Neuronal stem cell (in vitro differentiated cells): ENCODE data around the gene DDX53.

Source experiments
- DNase-seq: peaks from one replicate; pipeline ENCODE4 v3.0.0-alpha.2; 2013; ENCODE audit warnings: low spot score
- H2AFZ ChIP-seq: one replicate; pipeline ENCODE4 v1.6.1; 2013; ENCODE audit warnings: mild to moderate bottlenecking, low read length, inconsistent platforms
- H2AK5ac ChIP-seq: 2 replicates; pipeline ENCODE4 v1.6.1; 2013; ENCODE audit warnings: low read depth, mild to moderate bottlenecking, inconsistent platforms, low read length, moderate library complexity, mixed read lengths
- H2BK120ac ChIP-seq: 2 replicates; pipeline ENCODE4 v1.6.1; 2013; ENCODE audit warnings: low read depth, mild to moderate bottlenecking, inconsistent platforms, low read length, moderate library complexity, mixed read lengths
- H2BK12ac ChIP-seq: one replicate; pipeline ENCODE4 v1.6.1; 2013; ENCODE audit warnings: low read length, inconsistent platforms
- H2BK15ac ChIP-seq: 2 replicates; pipeline ENCODE4 v1.6.1; 2013; ENCODE audit warnings: mild to moderate bottlenecking, low read length, inconsistent platforms, mixed read lengths
- H2BK5ac ChIP-seq: one replicate; pipeline ENCODE4 v1.6.1; 2013; ENCODE audit warnings: inconsistent platforms, mild to moderate bottlenecking, low read length, moderate library complexity
- H3K14ac ChIP-seq: one replicate; pipeline ENCODE4 v1.6.1; 2013; ENCODE audit warnings: low read length, inconsistent platforms
- H3K18ac ChIP-seq: 2 replicates; pipeline ENCODE4 v1.6.1; 2013; ENCODE audit warnings: low read length, inconsistent platforms
- H3K23ac ChIP-seq: 2 replicates; pipeline ENCODE4 v1.6.1; 2013; ENCODE audit warnings: low read depth, mild to moderate bottlenecking, mixed read lengths, low read length, inconsistent platforms; ENCODE audit not compliant: poor library complexity
- H3K27ac ChIP-seq: replicated peaks from 3 replicates; pipeline ENCODE4 v1.5.1; 2013; ENCODE audit warnings: low read length, inconsistent platforms
- H3K27me3 ChIP-seq, 3 experiments: 2 replicates each; pipeline ENCODE4 v1.6.1; 2013; ENCODE audit warnings: low read length in 3 of 3, mild to moderate bottlenecking in 2 of 3, inconsistent platforms in 1 of 3, low read depth in 1 of 3, mixed read lengths in 1 of 3, moderate library complexity in 1 of 3; ENCODE audit not compliant: control insufficient read depth in 3 of 3, insufficient read depth in 3 of 3
- H3K36me3 ChIP-seq, 2 donors: replicated peaks in 1 of 2; 2 replicates each; pipeline ENCODE4 v1.6.1; 2013; ENCODE audit warnings: low read length in 2 of 2; ENCODE audit not compliant: control insufficient read depth in 2 of 2, insufficient read depth in 2 of 2
- H3K4ac ChIP-seq: 2 replicates; pipeline ENCODE4 v1.6.1; 2013; ENCODE audit warnings: inconsistent platforms, mild to moderate bottlenecking, low read length, moderate library complexity
- H3K4me1 ChIP-seq, 2 donors: 1 replicate in 1 of 2; 2 replicates in 1 of 2; pipeline ENCODE4 v1.6.1; 2013; ENCODE audit warnings: low read length in 2 of 2, low read depth in 1 of 2; ENCODE audit not compliant: control insufficient read depth in 2 of 2, insufficient read depth in 1 of 2
- H3K4me2 ChIP-seq: one replicate; pipeline ENCODE4 v1.6.1; 2013; ENCODE audit warnings: mild to moderate bottlenecking, low read length, inconsistent platforms; ENCODE audit not compliant: insufficient read depth, poor library complexity, severe bottlenecking
- H3K4me3 ChIP-seq, 2 donors: 2 replicates each; pipeline ENCODE4 v1.5.1; 2013; ENCODE audit warnings: low read length in 2 of 2, mild to moderate bottlenecking in 2 of 2, inconsistent platforms in 1 of 2, moderate library complexity in 1 of 2
- H3K79me1 ChIP-seq: one replicate; pipeline ENCODE4 v1.6.1; 2013; ENCODE audit warnings: low read depth, mild to moderate bottlenecking, inconsistent platforms, low read length, moderate library complexity
- H3K9ac ChIP-seq: one replicate; pipeline ENCODE4 v1.6.1; 2013; ENCODE audit warnings: mild to moderate bottlenecking, low read depth, low read length, inconsistent platforms; ENCODE audit not compliant: poor library complexity
- H3K9me3 ChIP-seq, 2 donors: replicated peaks in 1 of 2; 2 replicates each; pipeline versions ENCODE3 to v1.6.1; 2013; ENCODE audit warnings: low read length in 2 of 2, mild to moderate bottlenecking in 2 of 2, inconsistent platforms in 1 of 2, low read depth in 1 of 2, mixed read lengths in 1 of 2, moderate library complexity in 1 of 2; ENCODE audit not compliant: control insufficient read depth in 2 of 2, insufficient read depth in 1 of 2
- H4K8ac ChIP-seq: one replicate; pipeline ENCODE4 v1.6.1; 2013; ENCODE audit warnings: low read depth, mild to moderate bottlenecking, inconsistent platforms, low read length, moderate library complexity
- H4K91ac ChIP-seq: one replicate; pipeline ENCODE4 v1.6.1; 2013; ENCODE audit warnings: low read length, low read depth, mild to moderate bottlenecking, inconsistent platforms; ENCODE audit not compliant: poor library complexity
- WGBS, 2 donors: extraction: QIAGEN DNeasy Blood & Tissue Kit; methylation state at CpG; one replicate each; pipeline ENCODE4 v1.1.7; 2013; ENCODE audit warnings: missing lambda C conversion rate in 2 of 2, mixed read lengths in 1 of 2; ENCODE audit not compliant: insufficient read length in 2 of 2, insufficient replicate concordance in 1 of 2; ENCODE audit errors: extremely low coverage in 2 of 2; 5-methylcytosine and 5-hydroxymethylcytosine counted together

Gene DDX53

GRCh38 chrX:22959204-22959920, 40.4 kb upstream of the DDX53 start:
- DNase-seq, result no peak
- no peak overlapping the region for H2BK5ac ChIP-seq
- no peak overlapping the region for H3K4me2 ChIP-seq
- H3K4ac ChIP-seq, result no peak overlapping the region
- no CpG with 5 or more reads among the region's 4 CpGs for WGBS, 2 donors
- no peaks in the 10 kb centered on the region for H3K9me3 ChIP-seq
- no peak overlapping the region for H3K4me3 ChIP-seq
- no peak overlapping the region for H2AFZ ChIP-seq
- no peak overlapping the region for H4K8ac ChIP-seq
- no peaks in the 10 kb centered on the region for H3K79me1 ChIP-seq
- no peak overlapping the region for H2BK12ac ChIP-seq
- no peaks in the 10 kb centered on the region for H3K27me3 ChIP-seq
- no peak overlapping the region for H3K9ac ChIP-seq
- H3K14ac ChIP-seq, result no peak overlapping the region
- no peak overlapping the region for H4K91ac ChIP-seq
- H2AK5ac ChIP-seq, result no peak overlapping the region
- H3K18ac ChIP-seq, result no peak overlapping the region
- no peak overlapping the region for H3K23ac ChIP-seq
- H2BK120ac ChIP-seq, result no peak overlapping the region
- H3K36me3 ChIP-seq, result no peaks in the 10 kb centered on the region
- H3K4me1 ChIP-seq, result no peaks in the 10 kb centered on the region
- H2BK15ac ChIP-seq, result no peak overlapping the region
- no peak overlapping the region for H3K27ac ChIP-seq

DNA sequence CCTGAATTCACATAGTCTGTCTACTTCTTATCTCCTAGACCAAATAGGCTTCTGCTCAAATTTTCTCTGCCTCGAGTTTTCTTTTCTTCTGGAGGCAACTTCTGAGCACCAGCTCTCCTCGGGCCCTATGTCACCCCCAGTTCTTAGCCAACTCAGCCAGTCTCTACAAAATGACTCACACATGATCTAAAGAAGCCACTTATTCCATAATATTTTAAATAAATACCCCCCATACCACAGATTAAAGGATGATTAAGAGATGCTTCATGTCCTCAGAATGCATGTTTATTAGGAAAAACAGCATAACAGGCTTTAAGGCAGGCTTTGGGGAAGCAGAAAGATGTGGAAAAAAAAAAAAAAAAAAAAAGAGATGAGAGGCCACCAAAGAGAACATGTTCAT, 36.6 kb upstream of the DDX53 start:
- Histone ChIP-seq H3K9me3 (no peaks in the 10 kb centered on the region), H4K8ac (no peak overlapping the region), H3K18ac (no peak overlapping the region), H3K27me3 (no peaks in the 10 kb centered on the region), H3K4me1 (no peaks in the 10 kb centered on the region), H3K36me3 (no peaks in the 10 kb centered on the region), H2BK15ac (no peak overlapping the region), H3K14ac (no peak overlapping the region), H3K4ac (no peak overlapping the region), H2BK120ac (no peak overlapping the region), H3K79me1 (no peaks in the 10 kb centered on the region), H3K9ac (no peak overlapping the region), H3K4me3 (no peak overlapping the region), H3K27ac (no peak overlapping the region), H4K91ac (no peak overlapping the region), H2BK5ac (no peak overlapping the region), H3K23ac (no peak overlapping the region), H2AFZ (no peak overlapping the region), H2AK5ac (no peak overlapping the region), H3K4me2 (no peak overlapping the region), H2BK12ac (no peak overlapping the region)
- no peak for DNase-seq
- WGBS, 2 donors, result no CpG with 5 or more reads among the region's 2 CpGs

DNA sequence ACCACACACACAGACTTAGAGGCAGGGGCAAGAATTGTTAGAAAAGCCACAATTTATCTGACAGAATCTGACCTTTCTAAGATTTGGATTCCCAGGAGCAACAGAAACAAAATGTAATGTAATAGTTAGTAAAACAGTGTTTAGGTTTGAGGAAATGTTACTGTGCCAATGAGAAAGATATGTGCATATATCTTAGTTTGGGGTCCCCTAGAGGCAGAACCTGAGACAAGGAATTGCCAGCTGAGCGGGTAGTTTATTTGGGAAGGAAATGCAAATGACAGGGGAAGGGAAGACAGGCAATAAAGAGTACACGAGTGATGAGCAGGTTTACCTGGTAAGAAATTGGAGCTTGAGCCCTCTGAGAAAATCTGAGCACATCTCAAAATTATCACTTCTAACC, 31.3 kb upstream of the DDX53 start:
- Histone ChIP-seq H3K9ac (no peak overlapping the region), H3K4me2 (no peak overlapping the region), H2AK5ac (no peak overlapping the region), H3K9me3 (no peaks in the 10 kb centered on the region), H2AFZ (no peak overlapping the region), H3K18ac (no peak overlapping the region), H3K4me1 (no peaks in the 10 kb centered on the region), H2BK120ac (no peak overlapping the region), H3K4me3 (no peak overlapping the region), H2BK5ac (no peak overlapping the region), H4K8ac (no peak overlapping the region), H3K36me3 (no peaks in the 10 kb centered on the region), H3K27me3 (no peaks in the 10 kb centered on the region), H2BK15ac (no peak overlapping the region), H3K79me1 (no peaks in the 10 kb centered on the region), H2BK12ac (no peak overlapping the region), H3K4ac (no peak overlapping the region), H3K14ac (no peak overlapping the region), H3K23ac (no peak overlapping the region), H3K27ac (no peak overlapping the region), H4K91ac (no peak overlapping the region)
- no CpG with 5 or more reads among the region's 2 CpGs for WGBS, 2 donors
- no peak for DNase-seq

DNA sequence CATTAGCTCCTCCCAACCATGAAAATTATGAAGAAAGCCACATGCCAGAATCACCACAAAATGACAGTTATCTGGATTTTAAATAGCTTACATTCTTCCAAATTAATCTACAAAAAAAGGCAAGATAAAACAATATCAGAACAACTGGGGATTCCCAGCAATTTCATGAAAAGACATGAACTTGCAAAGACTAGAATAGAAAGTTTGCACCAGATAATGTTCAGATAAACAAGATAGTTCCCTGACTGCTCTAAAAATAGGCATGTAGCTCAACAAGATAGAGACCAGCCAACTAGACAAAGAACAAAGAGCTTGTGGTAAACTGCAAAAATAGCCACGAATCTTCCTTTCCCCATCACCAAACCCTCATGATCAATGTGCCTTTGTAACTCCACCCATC, 30.3 kb upstream of the DDX53 start:
- H3K4me2 ChIP-seq, result no peak overlapping the region
- DNase-seq, result no peak
- no peak overlapping the region for H3K4ac ChIP-seq
- no peaks in the 10 kb centered on the region for H3K79me1 ChIP-seq
- no peak overlapping the region for H3K4me3 ChIP-seq
- H3K9ac ChIP-seq, result no peak overlapping the region
- H2AFZ ChIP-seq, result no peak overlapping the region
- no peak overlapping the region for H3K18ac ChIP-seq
- no peak overlapping the region for H3K23ac ChIP-seq
- no peak overlapping the region for H2BK15ac ChIP-seq
- no peaks in the 10 kb centered on the region for H3K9me3 ChIP-seq
- no peak overlapping the region for H3K14ac ChIP-seq
- no peak overlapping the region for H2BK120ac ChIP-seq
- H2AK5ac ChIP-seq, result no peak overlapping the region
- H3K27me3 ChIP-seq, result no peaks in the 10 kb centered on the region
- no peak overlapping the region for H2BK5ac ChIP-seq
- no peaks in the 10 kb centered on the region for H3K36me3 ChIP-seq
- no peak overlapping the region for H4K8ac ChIP-seq
- H3K4me1 ChIP-seq, result no peaks in the 10 kb centered on the region
- no CpG with 5 or more reads among the region's 1 CpG for WGBS, 2 donors
- H4K91ac ChIP-seq, result no peak overlapping the region
- H3K27ac ChIP-seq, result no peak overlapping the region
- H2BK12ac ChIP-seq, result no peak overlapping the region
